Transverse colon (tissue), 4 donors: ENCODE measurements around the gene NEK11. TPM values are rescaled to one million over a fixed set of nuclear protein-coding genes. Genes with fewer than 3 reads are reported as not detected.

Experiments
- DNase-seq: peaks from one replicate; pipeline ENCODE4 v3.0.0-alpha.2; 2019
- H3K27ac ChIP-seq, 4 donors: fragments of 200-600 bp; sonication (generic); 2 replicates each; pipeline ENCODE4 v1.5.1; 2016 to 2018; ENCODE audit warnings: inconsistent platforms in 4 of 4
- H3K27me3 ChIP-seq: fragments of 200-600 bp; sonication (generic); 2 replicates; pipeline ENCODE4 v1.5.1; 2017; ENCODE audit warnings: inconsistent platforms
- H3K36me3 ChIP-seq, 4 donors: fragments of 200-600 bp; sonication (generic); 2 replicates each; pipeline ENCODE4 v1.5.1; 2017 to 2019; ENCODE audit warnings: inconsistent platforms in 4 of 4
- H3K4me1 ChIP-seq, 4 donors: fragments of 200-600 bp; sonication (generic); 2 replicates each; pipeline ENCODE4 v1.5.1; 2017 to 2020; ENCODE audit warnings: inconsistent platforms in 4 of 4
- H3K4me3 ChIP-seq, 4 donors: fragments of 200-600 bp; sonication (generic); 1 replicate in 1 of 4; 2 replicates in 3 of 4; pipeline versions ENCODE4 v1.5.1 to v1.6.1; 2017 to 2019; ENCODE audit warnings: inconsistent platforms in 4 of 4
- H3K9me3 ChIP-seq, 2 donors: fragments of 200-600 bp; sonication (generic); 2 replicates each; pipeline ENCODE4 v1.5.1; 2017 to 2019; ENCODE audit warnings: inconsistent platforms in 2 of 2
- EP300 ChIP-seq: sonication (generic); formaldehyde crosslinking; IDR thresholded peaks from one replicate; pipeline ENCODE4 v1.6.1; 2017; ENCODE audit warnings: antibody characterized with exemption, low read depth
- POLR2A ChIP-seq: fragments of 450-650 bp; IDR thresholded peaks from one replicate; pipeline ENCODE4 v1.6.1; 2016; ENCODE audit warnings: antibody characterized with exemption, mild to moderate bottlenecking, moderate library complexity
- POLR2AphosphoS5 ChIP-seq, 3 donors: sonication (generic); formaldehyde crosslinking; IDR thresholded peaks; one replicate each; pipeline ENCODE4 v1.6.1; 2016; ENCODE audit warnings: antibody characterized with exemption in 3 of 3
- WGBS, 2 donors: methylation state at CpG; one replicate each; pipeline ENCODE4 v1.1.5; 2018; ENCODE audit warnings: low coverage in 1 of 2; 5-methylcytosine and 5-hydroxymethylcytosine counted together
- in situ Hi-C, 4 donors: fragments of 200-750 bp; cut with MboI; loops; one replicate each; pipeline versions ENCODE4 v1.15.0 to v1.15.1; 2017; ENCODE audit warnings: low sequenced_read_pairs in 3 of 4, low pct_ligation_motif_present in 1 of 4, low pct_unique_long_range_greater_than_20kb in 1 of 4
- intact Hi-C: fragments of 100-400 bp; cut with DNase I; formaldehyde crosslinking; loops from one replicate; pipeline ENCODE4 v1.15.1; 2023; ENCODE audit warnings: low total_unique reads
- total RNA-seq, 4 donors: library from RNA; depleted of rRNA; stranded (reverse); fragments of >200 nt; gene quantifications; one replicate each; pipeline ENCODE4 v1.1.0, GENCODE V29; 2016
- TF ChIP-seq, protein P1 (sequence below), 5 experiments: fragments of 200-600 bp in 3 of 5; fragments of 450-650 bp in 2 of 5; sonication (generic) in 3 of 5; IDR thresholded peaks; 1 replicate in 2 of 5; 2 replicates in 3 of 5; pipeline ENCODE4 v1.5.1; 2016 to 2017; ENCODE audit warnings: antibody characterized with exemption in 5 of 5, inconsistent platforms in 3 of 5, mild to moderate bottlenecking in 2 of 5, moderate library complexity in 1 of 5

NEK11 gene
- total RNA-seq, 4 donors from 2014 or later = 4.6 to 12.3 (median 8.5) TPM

DNA sequence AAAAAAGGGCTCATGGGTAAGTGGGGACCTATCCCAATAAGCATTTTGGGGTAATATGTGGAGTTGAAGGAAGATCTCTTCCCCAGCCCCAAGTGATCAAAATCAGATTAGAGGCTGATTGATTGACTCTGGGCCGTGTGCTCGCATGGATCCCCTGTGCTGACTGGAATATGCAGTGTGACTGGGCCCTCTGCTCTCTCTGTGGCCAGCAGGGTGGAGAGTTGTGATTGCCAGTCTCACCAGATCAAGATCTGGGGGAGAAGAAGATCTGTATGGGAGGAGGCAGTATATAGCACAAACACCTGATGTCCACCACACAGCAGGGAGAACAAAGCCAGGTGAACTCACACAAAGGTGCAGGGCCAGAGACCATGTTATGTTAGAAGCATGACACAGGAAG, 363.7 kb downstream of the NEK11 start:
- no peak overlapping the region for H3K4me3 ChIP-seq
- no peaks in the 10 kb centered on the region for H3K9me3 ChIP-seq
- H3K27ac ChIP-seq = no peak overlapping the region
- in situ Hi-C loops = loop anchor here in 2 of 4 donors (25.0 kb wide), 2 partner anchors 353 to 628 kb away; partner anchors contain the start of genes ASTE1 (in 1 of the 2) and NEK11 (in 1 of the 2)
- no peaks in the 10 kb centered on the region for H3K36me3 ChIP-seq
- intact Hi-C loops = no loop called here
- WGBS, 2 donors = 90% methylated on average over 2 of the region's 2 CpGs; no CpG with 5 or more reads in 1 of the 2 donors
- H3K27me3 ChIP-seq = no peaks in the 10 kb centered on the region
- TF ChIP-seq, protein P1, sequence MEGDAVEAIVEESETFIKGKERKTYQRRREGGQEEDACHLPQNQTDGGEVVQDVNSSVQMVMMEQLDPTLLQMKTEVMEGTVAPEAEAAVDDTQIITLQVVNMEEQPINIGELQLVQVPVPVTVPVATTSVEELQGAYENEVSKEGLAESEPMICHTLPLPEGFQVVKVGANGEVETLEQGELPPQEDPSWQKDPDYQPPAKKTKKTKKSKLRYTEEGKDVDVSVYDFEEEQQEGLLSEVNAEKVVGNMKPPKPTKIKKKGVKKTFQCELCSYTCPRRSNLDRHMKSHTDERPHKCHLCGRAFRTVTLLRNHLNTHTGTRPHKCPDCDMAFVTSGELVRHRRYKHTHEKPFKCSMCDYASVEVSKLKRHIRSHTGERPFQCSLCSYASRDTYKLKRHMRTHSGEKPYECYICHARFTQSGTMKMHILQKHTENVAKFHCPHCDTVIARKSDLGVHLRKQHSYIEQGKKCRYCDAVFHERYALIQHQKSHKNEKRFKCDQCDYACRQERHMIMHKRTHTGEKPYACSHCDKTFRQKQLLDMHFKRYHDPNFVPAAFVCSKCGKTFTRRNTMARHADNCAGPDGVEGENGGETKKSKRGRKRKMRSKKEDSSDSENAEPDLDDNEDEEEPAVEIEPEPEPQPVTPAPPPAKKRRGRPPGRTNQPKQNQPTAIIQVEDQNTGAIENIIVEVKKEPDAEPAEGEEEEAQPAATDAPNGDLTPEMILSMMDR (IDR thresholded peaks at IDR 0.05) = no peak
- TF ChIP-seq EP300 (no peak), POLR2A (no peak), POLR2AphosphoS5 (IDR thresholded peaks at IDR 0.05) (no peak)
- no peak for DNase-seq
- peaks cover 7 to 33% (median 23%) of the 10 kb centered on the region in 4 donors for H3K4me1 ChIP-seq

DNA sequence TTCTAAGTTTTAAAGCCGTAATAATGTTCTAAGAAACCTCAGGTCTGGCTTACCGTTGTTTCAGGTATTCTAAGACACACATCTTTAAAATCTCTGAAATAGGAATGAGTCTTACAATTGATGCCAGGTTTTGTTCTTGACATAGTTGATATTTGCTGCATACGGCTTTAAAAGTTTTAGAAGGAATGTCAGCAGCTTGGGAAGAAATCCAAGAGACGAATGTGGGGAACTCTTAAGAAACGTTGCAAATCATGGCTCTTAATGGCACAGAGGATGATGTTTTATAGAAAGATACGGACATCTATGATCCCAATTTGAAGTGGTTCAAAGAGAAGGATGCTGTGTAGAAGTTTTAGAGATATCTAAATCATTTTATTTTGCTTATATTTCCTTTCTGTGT, 366.4 kb downstream of the NEK11 start:
- TF ChIP-seq EP300 (no peak), POLR2AphosphoS5 (IDR thresholded peaks at IDR 0.05) (no peak), POLR2A (no peak)
- TF ChIP-seq, protein P1 (IDR thresholded peaks at IDR 0.05) = no peak
- H3K4me3 ChIP-seq = no peak overlapping the region
- H3K27ac ChIP-seq = no peak overlapping the region
- intact Hi-C loops = no loop called here
- in situ Hi-C loops = loop anchor here in 2 of 4 donors (25.0 kb wide), 2 partner anchors 356 to 631 kb away; partner anchors contain the start of genes ASTE1 (in 1 of the 2) and NEK11 (in 1 of the 2)
- H3K9me3 ChIP-seq = no peaks in the 10 kb centered on the region
- no peaks in the 10 kb centered on the region for H3K36me3 ChIP-seq
- DNase-seq = no peak
- WGBS, 2 donors = 59 to 71% methylated on average over 6 of the region's 6 CpGs
- peaks cover 0 to 6% (median 1%) of the 10 kb centered on the region in 4 donors for H3K4me1 ChIP-seq
- no peaks in the 10 kb centered on the region for H3K27me3 ChIP-seq

DNA sequence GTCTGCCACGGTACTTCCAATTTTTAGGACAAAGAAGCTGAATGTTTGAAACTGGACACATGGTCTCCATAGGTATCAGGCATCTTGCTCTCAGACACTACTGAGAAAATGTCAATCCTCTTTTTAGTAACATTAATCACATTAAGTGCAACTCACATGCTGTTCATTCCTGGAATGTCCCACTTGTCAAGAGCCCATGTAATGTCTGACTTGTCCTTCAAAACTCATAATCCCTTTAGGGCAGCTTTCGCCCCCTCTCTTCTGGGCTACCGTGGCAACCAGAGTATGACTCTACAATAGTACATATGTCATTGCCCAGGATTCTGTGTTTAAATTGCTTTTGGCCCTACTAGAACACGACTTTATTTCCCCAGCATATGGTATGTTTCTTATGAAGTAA, 367.2 kb downstream of the NEK11 start:
- 66 to 80% methylated on average over 3 to 4 of the region's 4 CpGs for WGBS, 2 donors
- H3K27ac ChIP-seq = no peak overlapping the region
- no peaks in the 10 kb centered on the region for H3K27me3 ChIP-seq

DNA sequence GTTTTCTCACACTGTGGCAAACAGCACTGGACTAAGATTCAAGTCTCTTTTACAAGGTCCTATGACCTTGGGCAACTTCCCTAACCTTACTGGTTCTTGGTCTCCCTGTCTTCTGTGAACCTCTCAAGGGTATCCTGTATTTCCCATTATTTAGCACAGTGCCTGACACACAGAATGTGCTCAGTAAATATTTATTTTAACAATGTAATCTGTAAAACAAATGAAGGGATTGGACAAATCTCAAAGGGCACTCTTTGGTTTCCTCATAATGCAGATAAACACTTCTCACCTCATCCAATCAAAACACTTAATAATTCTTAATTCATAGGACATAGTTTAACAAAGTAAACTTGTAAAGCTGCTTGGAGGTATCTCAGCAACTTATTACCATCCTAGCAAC, 367.7 kb downstream of the NEK11 start:
- no peaks in the 10 kb centered on the region for H3K9me3 ChIP-seq
- H3K27ac ChIP-seq = no peak overlapping the region
- TF ChIP-seq POLR2A (no peak), EP300 (no peak), POLR2AphosphoS5 (IDR thresholded peaks at IDR 0.05) (no peak)
- TF ChIP-seq, protein P1 (IDR thresholded peaks at IDR 0.05) = no peak
- no peaks in the 10 kb centered on the region for H3K36me3 ChIP-seq
- DNase-seq = no peak
- peaks cover 0 to 2% (median 0%) of the 10 kb centered on the region in 4 donors for H3K4me1 ChIP-seq
- in situ Hi-C loops (loop anchor here in 2 of 4 donors (25.0 kb wide), 2 partner anchors 357 to 632 kb away; partner anchors contain the start of genes ASTE1 (in 1 of the 2) and NEK11 (in 1 of the 2)), intact Hi-C loops (no loop called here)
- no peaks in the 10 kb centered on the region for H3K27me3 ChIP-seq
- H3K4me3 ChIP-seq = no peak overlapping the region

More for the DNA sequence above, 367.2 kb downstream of the NEK11 start:
- intact Hi-C loops (no loop called here), in situ Hi-C loops (loop anchor here in 2 of 4 donors (25.0 kb wide), 2 partner anchors 357 to 632 kb away; partner anchors contain the start of genes ASTE1 (in 1 of the 2) and NEK11 (in 1 of the 2))
- TF ChIP-seq POLR2A (no peak), POLR2AphosphoS5 (IDR thresholded peaks at IDR 0.05) (no peak), EP300 (no peak)
- TF ChIP-seq, protein P1 (IDR thresholded peaks at IDR 0.05) = no peak
- Histone ChIP-seq H3K36me3 (no peaks in the 10 kb centered on the region), H3K4me1 (peaks cover 0 to 2% (median 0%) of the 10 kb centered on the region in 4 donors), H3K9me3 (no peaks in the 10 kb centered on the region), H3K4me3 (no peak overlapping the region)
- no peak for DNase-seq
